Measurements from ENCODE around the gene MNAT1. TPM values are rescaled to one million over a fixed set of nuclear protein-coding genes. Genes with fewer than 3 reads are reported as not detected.

The MNAT1 gene
- polyA plus RNA-seq, 3 donors: 4.1 to 5.8 (median 4.5) TPM

DNA sequence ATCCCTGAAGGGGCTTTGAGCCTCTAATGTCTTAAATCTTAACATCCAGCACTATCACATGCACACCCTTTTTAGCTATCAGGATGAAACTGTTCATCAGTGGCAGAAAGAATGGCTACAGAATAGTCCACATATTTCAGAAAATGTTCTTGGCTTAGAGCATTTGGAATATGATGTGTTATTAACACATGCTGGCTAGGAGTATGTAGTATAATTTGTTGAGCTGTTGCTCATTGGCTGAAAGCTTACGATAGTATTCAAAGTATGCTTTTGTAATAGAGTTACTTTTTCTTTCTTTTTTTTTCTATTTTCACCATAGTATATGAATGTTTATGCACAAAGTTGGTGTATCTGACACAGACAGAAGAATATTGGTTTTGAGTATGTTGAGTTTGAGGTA is 55.1 kb downstream of the MNAT1 start:
- Histone ChIP-seq H3K4me2 (replicated peaks; ENCODE audit: extremely low read depth, low read length, poor library complexity, severe bottlenecking) (no peak overlapping the region), H2AFZ (ENCODE audit: insufficient read depth, low read depth, low read length, poor library complexity, severe bottlenecking) (no peak overlapping the region), H3K4me3 (replicated peaks in 1 of 3; ENCODE audit: low read depth in 2 of 3, low read length in 3 of 3) (no peak overlapping the region), H3K27me3 (ENCODE audit: control insufficient read depth in 2 of 2, insufficient read depth in 2 of 2, low read length in 2 of 2) (no peaks in the 10 kb centered on the region), H3K79me2 (ENCODE audit: insufficient read depth, low read length) (no peaks in the 10 kb centered on the region), H3K36me3 (replicated peaks in 1 of 2; ENCODE audit: control insufficient read depth in 1 of 2, insufficient read depth in 2 of 2, low read length in 2 of 2) (no peaks in the 10 kb centered on the region), H4K20me1 (ENCODE audit: insufficient read depth, low read length) (no peaks in the 10 kb centered on the region), H3K27ac (ENCODE audit: low read depth in 1 of 2, low read length in 2 of 2) (no peak overlapping the region), H3K9ac (ENCODE audit: insufficient read depth, low read length, poor library complexity, severe bottlenecking) (no peak overlapping the region), H3K9me3 (replicated peaks in 1 of 2; ENCODE audit: control insufficient read depth in 1 of 2, insufficient read depth in 1 of 2, low read length in 2 of 2) (peaks cover 0 to 7% of the 10 kb centered on the region in 2 donors), H3K4me1 (ENCODE audit: control insufficient read depth in 1 of 2, insufficient read depth in 2 of 2, low read length in 2 of 2) (no peaks in the 10 kb centered on the region)
- H3K4me1 Mint-ChIP-seq: no peaks in the 10 kb centered on the region
- H3K36me3 Mint-ChIP-seq: peaks cover 8 to 10% of the 10 kb centered on the region in 2 donors
- WGBS (ENCODE audit: insufficient coverage): no CpG with 5 or more reads among the region's 1 CpG
- DNase-seq: no peak
- H3K27me3 Mint-ChIP-seq (ENCODE audit: low read depth in 3 of 3): peaks cover 0 to 1% (median 0%) of the 10 kb centered on the region in 3 donors
- peaks cover 0 to 11% (median 5%) of the 10 kb centered on the region in 7 donors for H3K9me3 Mint-ChIP-seq
- intact Hi-C loops (cut with micrococcal nuclease): no loop called here
- H3K27ac Mint-ChIP-seq: no peak overlapping the region
- TF ChIP-seq, protein P1, sequence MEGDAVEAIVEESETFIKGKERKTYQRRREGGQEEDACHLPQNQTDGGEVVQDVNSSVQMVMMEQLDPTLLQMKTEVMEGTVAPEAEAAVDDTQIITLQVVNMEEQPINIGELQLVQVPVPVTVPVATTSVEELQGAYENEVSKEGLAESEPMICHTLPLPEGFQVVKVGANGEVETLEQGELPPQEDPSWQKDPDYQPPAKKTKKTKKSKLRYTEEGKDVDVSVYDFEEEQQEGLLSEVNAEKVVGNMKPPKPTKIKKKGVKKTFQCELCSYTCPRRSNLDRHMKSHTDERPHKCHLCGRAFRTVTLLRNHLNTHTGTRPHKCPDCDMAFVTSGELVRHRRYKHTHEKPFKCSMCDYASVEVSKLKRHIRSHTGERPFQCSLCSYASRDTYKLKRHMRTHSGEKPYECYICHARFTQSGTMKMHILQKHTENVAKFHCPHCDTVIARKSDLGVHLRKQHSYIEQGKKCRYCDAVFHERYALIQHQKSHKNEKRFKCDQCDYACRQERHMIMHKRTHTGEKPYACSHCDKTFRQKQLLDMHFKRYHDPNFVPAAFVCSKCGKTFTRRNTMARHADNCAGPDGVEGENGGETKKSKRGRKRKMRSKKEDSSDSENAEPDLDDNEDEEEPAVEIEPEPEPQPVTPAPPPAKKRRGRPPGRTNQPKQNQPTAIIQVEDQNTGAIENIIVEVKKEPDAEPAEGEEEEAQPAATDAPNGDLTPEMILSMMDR (IDR thresholded peaks at IDR 0.05): no peak
- no peak overlapping the region for H3K4me3 Mint-ChIP-seq

DNA sequence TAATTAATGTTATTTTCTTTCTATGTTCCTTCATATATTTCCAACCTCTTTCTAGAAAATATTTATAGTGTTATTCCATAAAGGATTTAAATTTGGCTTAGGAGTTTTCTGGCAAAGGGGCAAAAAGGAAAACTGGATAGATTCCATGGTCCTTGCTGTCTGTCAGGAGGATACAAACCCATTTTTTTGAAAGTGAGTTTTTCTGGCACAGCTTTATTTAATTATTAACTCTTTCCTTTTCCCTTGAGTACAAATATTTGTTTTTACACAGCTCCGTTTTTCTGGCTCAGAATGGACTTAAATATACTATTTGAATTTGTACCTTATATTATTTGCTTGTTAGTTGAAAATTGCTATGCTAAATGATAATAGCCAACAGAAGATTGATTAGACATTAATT is 56.3 kb downstream of the MNAT1 start:
- peaks cover 0 to 11% (median 5%) of the 10 kb centered on the region in 7 donors for H3K9me3 Mint-ChIP-seq
- no peaks in the 10 kb centered on the region for H3K27me3 ChIP-seq (ENCODE audit: control insufficient read depth in 2 of 2, insufficient read depth in 2 of 2, low read length in 2 of 2)
- DNase-seq: no peak
- H3K79me2 ChIP-seq (ENCODE audit: insufficient read depth, low read length): no peaks in the 10 kb centered on the region
- H2AFZ ChIP-seq (ENCODE audit: insufficient read depth, low read depth, low read length, poor library complexity, severe bottlenecking): no peak overlapping the region
- H3K4me3 Mint-ChIP-seq: no peak overlapping the region
- no peaks in the 10 kb centered on the region for H4K20me1 ChIP-seq (ENCODE audit: insufficient read depth, low read length)
- H3K9ac ChIP-seq (ENCODE audit: insufficient read depth, low read length, poor library complexity, severe bottlenecking): no peak overlapping the region
- no peak overlapping the region for H3K4me3 ChIP-seq (replicated peaks in 1 of 3; ENCODE audit: low read depth in 2 of 3, low read length in 3 of 3)
- H3K27me3 Mint-ChIP-seq (ENCODE audit: low read depth in 3 of 3): peaks cover 0 to 1% (median 0%) of the 10 kb centered on the region in 3 donors
- peaks cover 8 to 10% of the 10 kb centered on the region in 2 donors for H3K36me3 Mint-ChIP-seq
- H3K4me1 Mint-ChIP-seq: no peaks in the 10 kb centered on the region
- H3K36me3 ChIP-seq (replicated peaks in 1 of 2; ENCODE audit: control insufficient read depth in 1 of 2, insufficient read depth in 2 of 2, low read length in 2 of 2): no peaks in the 10 kb centered on the region
- intact Hi-C loops (cut with micrococcal nuclease): no loop called here
- H3K4me2 ChIP-seq (replicated peaks; ENCODE audit: extremely low read depth, low read length, poor library complexity, severe bottlenecking): no peak overlapping the region
- TF ChIP-seq, protein P1 (IDR thresholded peaks at IDR 0.05): no peak
- no peak overlapping the region for H3K27ac ChIP-seq (ENCODE audit: low read depth in 1 of 2, low read length in 2 of 2)
- H3K27ac Mint-ChIP-seq: no peak overlapping the region
- WGBS (ENCODE audit: insufficient coverage): no CpG with 5 or more reads among the region's 1 CpG
- peaks cover 0 to 7% of the 10 kb centered on the region in 2 donors for H3K9me3 ChIP-seq (replicated peaks in 1 of 2; ENCODE audit: control insufficient read depth in 1 of 2, insufficient read depth in 1 of 2, low read length in 2 of 2)
- H3K4me1 ChIP-seq (ENCODE audit: control insufficient read depth in 1 of 2, insufficient read depth in 2 of 2, low read length in 2 of 2): no peaks in the 10 kb centered on the region

Measured in CD14-positive monocyte (primary cell).